ENCODE results near the gene STK32A.

Gene STK32A

GRCh38 chr5:147259837-147260236, 25.0 kb downstream of the STK32A start:
- DNase-seq (ENCODE audit: low read depth), result no peak

DNA sequence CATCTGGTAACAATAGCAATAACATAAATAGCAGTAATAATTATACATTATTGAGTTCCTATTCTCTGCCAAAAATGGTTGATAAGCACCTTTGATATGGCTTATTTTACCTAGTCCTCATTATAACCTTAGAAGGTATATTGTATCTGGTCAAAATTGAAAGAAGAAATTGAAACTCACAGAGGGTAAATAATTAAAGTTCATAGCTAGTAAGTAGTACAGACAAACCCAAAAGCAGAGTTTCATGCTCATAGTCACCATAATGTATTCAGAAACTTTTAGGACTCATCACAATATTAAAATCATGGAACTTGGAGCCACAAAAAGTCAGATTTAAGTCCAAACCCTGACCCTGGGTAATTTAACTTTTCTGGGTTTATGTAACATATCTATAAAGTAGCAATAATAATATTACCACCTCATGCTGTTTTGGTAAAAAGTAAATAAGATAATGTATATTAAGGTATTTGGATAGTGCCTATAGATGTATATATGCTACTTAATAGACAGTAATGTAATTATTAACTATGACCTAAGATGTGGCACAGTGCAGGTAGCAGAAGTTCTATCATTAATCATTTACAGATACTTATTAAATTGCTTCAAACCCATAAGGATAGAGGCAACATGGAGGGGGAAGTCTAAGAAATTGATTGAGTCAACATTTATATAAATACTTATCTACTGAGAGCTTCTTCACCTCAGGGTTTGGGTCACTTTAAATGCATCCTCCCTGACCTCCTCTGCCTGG, 32.4 kb downstream of the STK32A start:
- no peak for DNase-seq (ENCODE audit: low read depth)

DNA sequence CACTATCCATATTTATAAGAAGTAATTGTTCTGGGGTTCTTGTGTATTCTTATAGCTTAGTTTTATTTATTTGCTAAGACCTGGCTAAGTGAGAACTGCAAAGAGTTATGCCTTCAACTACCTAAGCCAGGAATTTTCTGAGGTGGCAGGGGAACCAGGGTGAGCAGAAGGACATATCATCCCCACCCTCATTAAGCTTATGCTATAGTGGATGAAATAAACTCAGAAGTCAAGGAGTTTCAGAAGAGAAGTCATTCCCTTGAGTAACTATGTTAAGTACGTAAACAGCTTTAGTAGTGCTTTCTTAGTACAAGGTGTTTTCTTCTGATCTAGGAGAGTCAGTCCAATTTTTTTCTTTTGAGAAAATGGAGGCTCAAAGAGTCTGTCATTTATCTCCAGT, 41.7 kb downstream of the STK32A start:
- DNase-seq (ENCODE audit: low read depth), result no peak

DNA sequence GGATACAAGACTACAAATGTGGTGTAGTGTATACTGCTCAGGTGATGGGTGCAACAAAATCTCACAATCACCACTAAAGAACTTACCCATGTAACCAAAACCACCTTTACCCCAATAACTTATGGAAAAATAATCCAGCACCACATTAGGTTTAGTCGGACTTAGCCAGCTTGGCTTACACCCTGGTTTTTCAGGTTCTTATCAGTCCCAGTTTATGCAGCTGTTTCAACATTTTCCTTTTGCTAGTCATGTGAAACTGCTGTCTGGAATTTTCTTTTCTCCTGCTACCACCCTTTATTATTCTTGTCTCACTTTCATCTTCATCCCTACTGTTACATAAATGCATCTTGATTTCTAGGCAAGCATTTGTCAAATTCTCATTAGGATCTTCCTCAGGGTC, 51.5 kb downstream of the STK32A start:
- no peak for DNase-seq (ENCODE audit: low read depth)

- DNase-seq (ENCODE audit: low read depth), result no peak
Measured at GRCh38 chr5:147287110-147287509, 52.3 kb downstream of the STK32A start.

DNA sequence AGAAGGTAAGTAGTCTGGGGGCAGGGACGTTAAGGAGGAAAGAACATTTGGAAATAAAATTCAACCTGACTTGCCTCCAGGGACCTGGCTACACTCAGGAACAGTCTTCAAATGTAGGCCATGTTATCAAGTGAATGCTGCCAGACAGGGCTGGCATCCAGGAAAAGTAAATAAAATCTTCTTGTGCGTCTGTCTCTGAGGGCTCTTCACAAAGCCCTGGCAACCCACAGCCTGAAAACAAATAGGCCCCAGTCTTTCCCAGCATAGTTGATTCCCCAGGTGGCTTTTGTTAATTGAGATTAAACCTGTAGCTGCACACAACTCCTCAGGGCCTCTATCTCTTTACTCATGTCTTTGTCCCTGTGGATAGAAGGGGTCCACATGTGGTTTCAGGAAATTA, 55.4 kb downstream of the STK32A start:
- DNase-seq (ENCODE audit: low read depth), result no peak

- DNase-seq (ENCODE audit: low read depth), result no peak
Measured at GRCh38 chr5:147303251-147303650, 68.4 kb downstream of the STK32A start.

- DNase-seq (ENCODE audit: low read depth), result no peak
Measured at GRCh38 chr5:147303976-147304375, 69.2 kb downstream of the STK32A start.

DNA sequence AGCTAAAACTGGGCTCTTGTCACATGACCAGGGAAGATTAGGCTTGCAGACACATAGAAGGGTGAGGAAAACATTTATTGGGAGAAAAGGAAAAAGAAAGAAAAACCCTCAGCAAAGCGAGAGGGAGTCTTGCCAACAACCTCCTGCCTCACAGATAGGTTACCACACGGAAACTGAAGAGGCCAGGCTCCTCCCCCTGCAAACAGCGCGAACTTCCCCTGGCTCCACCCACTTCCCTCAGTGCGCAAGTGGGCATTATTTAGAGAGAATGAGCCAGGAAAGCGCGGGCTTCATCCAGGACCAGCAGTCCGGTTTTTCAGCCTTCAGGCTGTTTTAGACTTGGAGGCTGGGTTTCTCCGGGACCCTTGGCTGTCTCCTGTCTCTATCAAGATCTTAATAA, 70.3 kb downstream of the STK32A start:
- no peak for DNase-seq (ENCODE audit: low read depth)

DNA sequence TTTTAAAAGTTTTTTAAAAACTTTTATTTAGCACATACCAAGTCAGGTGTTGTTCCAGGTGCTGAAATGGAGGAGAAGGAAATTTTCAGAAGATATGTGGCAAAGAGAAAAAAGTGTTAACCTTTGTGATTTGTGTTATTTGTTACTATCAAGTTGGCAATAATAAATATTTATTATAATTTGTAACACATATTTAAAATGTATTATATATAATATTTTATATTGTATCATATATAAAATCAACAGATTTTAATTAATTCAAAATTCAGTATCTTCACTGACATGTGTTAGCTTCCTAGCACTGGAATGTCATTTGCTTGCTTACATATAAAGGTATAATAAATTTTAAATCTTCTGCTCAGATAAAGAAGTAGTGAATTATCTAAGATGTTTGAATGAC, 71.5 kb downstream of the STK32A start:
- no peak for DNase-seq (ENCODE audit: low read depth)

GRCh38 chr5:147307170-147307569, 72.3 kb downstream of the STK32A start:
- no peak for DNase-seq (ENCODE audit: low read depth)

DNA sequence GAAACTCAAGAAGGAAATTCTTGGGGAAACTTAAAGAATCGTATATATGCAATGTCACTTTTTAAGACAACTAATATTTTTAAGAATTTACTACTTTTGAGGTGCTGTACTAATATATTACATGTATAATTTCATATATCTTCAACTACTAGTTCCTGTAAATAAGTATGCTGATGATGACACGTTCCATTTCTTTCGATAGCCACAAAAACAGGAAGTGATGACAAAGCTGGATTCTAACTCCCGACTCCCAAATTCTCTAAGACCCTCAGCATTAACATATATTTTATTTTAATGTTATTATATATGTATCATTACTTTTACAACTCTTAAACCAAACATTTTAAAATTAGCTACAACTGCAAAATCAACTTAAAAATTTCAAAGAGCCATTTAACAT, 74.8 kb downstream of the STK32A start:
- DNase-seq (ENCODE audit: low read depth), result no peak

DNA sequence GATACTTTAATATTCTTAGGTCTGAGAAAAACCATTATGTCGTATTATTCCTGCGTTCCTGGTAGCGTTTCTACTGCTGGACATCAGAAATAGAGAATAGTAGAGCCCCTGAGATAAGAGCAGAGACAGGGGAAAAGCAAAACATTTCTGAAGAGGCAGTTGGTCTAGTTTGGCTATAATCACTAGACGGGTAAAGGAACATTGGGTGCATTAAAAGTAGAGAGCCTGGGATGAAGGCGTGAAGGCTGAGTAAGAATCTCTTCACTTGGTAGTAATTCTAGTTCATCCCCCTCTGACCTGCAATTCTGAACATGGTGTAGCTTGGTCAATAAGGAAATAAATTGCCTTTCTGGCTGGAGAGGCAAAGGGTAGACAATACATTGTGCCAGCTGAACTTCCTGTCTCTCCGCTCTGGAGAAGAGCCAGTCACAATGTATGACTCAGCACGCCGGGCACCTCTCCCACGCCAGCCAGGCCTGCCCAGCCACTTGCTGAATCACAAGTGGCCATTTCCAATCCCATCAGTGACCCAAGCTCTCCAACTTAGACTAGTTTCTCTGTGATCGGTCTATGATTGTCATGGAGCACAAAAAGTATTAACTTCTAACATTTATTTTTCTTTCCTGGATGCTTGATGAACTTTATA, 75.4 kb downstream of the STK32A start:
- DNase-seq (ENCODE audit: low read depth), result no peak

GRCh38 chr5:147317978-147318684, 83.3 kb downstream of the STK32A start:
- DNase-seq (ENCODE audit: low read depth), result no peak

GRCh38 chr5:147321569-147321968, 86.7 kb downstream of the STK32A start:
- no peak for DNase-seq (ENCODE audit: low read depth)

- DNase-seq (ENCODE audit: low read depth), result no peak
Measured at GRCh38 chr5:147327421-147327820, 92.6 kb downstream of the STK32A start.

DNA sequence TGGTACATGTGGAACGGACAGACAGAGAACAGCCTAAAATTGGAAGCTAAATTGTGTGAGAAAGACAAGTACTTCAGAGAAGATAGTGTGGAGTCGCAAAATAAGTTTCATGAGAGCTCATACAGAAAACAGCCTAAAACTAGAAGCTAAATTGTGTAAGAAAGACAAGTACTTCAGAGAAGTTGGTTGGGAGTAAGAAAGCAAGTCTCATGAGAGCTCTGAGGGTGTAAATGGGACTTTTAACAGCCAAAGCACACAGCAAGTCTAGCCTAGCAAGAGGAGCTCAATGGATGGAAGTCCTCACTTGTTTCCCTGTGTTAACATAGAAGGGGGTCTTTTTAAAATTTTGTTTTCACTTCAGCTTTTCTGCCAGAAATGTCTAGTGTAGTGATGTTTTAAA, 93.1 kb downstream of the STK32A start:
- no peak for DNase-seq (ENCODE audit: low read depth)

- DNase-seq (ENCODE audit: low read depth), result no peak
Measured at GRCh38 chr5:147332658-147333057, 97.8 kb downstream of the STK32A start.

DNA sequence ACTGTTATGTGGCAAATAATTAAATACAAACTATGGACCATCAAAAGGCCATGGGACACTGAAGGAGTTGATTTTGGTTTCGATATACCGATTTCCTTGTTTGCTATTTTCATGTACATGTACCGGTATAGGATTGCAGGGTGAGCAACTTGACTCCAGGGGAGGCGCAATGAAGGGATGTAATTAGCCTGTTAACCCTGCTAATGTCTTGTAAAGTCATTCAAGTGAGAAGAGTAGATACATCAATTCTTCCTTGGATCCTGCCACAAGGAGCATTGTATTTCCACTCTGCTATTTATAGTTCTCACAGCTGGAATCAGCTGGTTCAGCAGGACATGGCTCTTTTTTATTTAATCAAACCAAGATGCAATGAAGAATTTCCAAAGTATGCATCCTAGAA, 102.0 kb downstream of the STK32A start:
- DNase-seq (ENCODE audit: low read depth), result no peak

DNA sequence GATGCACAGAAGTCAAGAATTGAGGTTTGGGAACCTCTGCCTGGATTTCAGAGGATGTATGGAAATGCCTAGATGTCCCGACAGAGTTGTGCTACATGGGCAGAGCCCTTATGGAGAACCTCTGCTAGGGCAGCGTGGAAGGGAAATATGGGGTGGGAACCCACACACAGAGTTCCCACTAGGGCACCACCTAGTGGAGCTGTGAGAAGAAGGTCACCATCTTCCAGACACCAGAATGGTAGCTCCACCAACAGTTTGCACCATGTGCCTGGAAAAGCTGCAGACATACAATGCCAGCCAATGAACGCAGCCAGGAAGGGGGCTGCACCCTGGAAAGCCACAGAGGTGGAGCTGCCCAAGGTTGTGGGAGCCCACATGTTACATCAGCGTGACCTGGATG, 104.5 kb downstream of the STK32A start:
- no peak for DNase-seq (ENCODE audit: low read depth)

DNA sequence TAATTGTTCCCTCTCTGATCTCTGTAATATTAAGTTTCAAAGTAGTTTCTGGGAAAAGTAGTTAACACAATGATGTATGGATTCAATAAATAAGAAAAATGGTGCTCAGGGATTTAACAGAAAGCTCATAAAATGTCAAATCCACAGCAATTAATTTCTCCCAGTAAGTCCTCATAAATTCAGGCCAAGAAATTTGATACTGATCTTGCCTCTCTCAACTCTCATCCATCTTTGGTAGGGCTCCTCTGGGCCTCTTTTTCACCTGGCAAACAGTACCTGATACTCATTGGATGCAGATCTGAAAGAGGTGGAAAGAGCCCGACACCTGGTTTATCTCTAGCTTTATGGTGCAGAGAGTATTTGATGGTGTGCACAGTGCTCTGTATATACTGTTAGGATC, 106.1 kb downstream of the STK32A start:
- no peak for DNase-seq (ENCODE audit: low read depth)

DNA sequence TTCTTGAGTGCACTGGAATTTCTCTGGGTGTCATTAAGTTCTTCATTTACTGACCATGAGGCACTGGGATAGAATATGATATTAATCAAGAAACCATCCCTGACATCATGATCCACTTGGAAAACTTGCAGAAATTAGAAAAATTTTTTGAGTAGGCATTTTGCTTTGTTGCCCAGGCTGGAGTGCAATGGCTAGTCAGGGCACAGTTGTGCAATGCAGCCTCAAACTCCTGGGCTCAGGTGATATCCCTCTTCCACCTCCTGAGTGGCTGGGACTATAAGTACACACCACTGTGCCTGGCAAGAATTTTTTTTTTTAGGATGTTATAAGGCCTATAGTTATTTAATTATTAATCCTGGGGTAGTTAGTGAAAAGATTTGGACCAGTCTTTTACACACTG, 106.5 kb downstream of the STK32A start:
- DNase-seq (ENCODE audit: low read depth), result no peak

DNA sequence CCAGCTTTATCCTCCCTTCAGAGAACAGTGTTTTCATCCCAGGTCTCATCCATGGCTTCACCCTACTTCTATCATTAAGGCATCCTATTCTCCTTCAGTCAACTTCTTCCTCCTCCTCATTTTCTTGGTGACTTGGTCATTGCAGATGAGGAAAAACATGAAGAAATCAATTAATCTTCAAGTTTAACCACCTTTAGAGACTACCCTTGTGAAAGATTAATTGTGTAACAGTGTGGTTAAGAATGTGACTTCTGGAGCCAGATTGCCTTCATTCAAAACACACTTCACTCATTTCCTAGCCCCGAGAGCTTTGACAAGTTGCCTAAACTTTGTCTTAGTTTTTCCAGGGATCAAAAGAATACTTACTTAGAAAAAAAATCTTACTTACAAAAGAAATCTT, 110.0 kb downstream of the STK32A start:
- DNase-seq (ENCODE audit: low read depth), result no peak

Measured in activated T-cell treated with anti-CD3 and anti-CD28 coated beads for 24 hours (primary cell).